GM21390 (cell line): ENCODE measurements around the gene RRH.
"Not testable (repeated sequence)": the region's sequence is repeated elsewhere in the genome, so short reads cannot be mapped to it uniquely, and the experiment has no call there.

Source experiments
- ATAC-seq: cut with Tn5 transposase; IDR thresholded peaks from one replicate; pipeline ENCODE4 v1.9.1; 2021; ENCODE audit not compliant: unreplicated experiment

The RRH gene

GRCh38 chr4:109836985-109837384 is 9.2 kb downstream of the RRH start:
- ATAC-seq = no peak

DNA sequence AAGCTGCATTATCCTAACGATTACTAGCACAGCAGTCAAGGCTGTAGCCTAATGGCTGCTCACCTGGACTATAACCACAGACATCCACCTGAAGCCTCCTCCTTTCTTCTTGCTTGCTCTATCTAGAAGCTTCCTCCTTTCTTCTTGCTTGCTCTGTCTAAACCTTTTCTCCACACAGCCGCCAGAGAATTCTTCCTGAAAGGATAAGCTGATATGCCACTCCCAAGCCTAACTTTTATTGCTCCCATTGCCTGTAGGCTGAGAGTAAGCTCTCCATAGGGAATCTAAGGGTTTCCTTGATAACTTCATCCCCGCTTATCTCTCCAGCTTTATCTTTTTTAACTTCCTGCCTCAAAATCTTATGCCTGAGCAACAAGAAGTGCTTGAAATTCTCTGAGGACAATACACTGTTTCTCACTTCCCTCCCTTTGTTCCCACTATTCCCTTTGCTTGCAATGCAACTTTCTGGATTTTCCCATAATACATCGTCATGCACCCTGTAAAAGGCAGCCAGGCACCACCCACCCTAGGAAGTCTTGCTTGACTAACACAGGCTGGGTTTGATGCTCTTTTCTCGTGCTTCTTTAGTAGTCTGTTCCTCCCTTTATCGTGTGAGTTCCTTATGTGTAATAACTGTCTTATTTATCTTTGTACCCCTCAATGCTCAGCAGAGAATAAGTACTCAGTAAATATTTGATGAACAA is 18.8 kb downstream of the RRH start:
- no peak for ATAC-seq

DNA sequence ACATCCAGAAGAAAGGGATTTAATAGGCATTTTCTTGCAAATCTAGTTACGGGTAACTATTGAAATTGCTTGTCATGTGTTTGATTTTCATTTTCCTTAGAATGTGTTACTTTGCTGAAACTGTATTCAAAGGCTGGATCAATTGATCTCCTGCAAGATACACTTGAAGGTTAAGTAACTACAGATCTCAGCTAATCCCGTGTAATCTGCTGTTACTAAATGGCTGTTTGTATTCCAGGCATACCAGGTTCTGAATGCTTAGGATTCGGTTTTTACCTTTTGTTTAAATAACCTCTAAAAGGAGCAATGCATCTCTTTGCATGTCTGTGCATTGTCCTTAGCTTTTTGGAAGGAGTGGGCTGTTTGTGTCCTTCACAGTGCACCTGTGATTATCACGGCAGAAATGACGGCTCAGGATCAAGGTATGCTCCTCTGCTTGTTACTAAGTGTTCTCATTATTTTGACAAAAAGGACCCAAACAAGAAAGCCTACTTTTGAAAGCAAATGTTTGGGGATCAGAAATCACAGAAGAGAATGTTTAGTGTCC is 20.2 kb downstream of the RRH start, which contains the start of gene LRIT3:
Gene LRIT3, plus strand, starts transcription at position 212 of the 547 bp plus-strand sequence. Its CDS starts 95 bp downstream, at position 307.
- no peak for ATAC-seq

GRCh38 chr4:109848501-109848900 is 20.7 kb downstream of the RRH start:
- no peak for ATAC-seq

GRCh38 chr4:109850601-109851000 is 22.8 kb downstream of the RRH start:
- ATAC-seq = no peak

DNA sequence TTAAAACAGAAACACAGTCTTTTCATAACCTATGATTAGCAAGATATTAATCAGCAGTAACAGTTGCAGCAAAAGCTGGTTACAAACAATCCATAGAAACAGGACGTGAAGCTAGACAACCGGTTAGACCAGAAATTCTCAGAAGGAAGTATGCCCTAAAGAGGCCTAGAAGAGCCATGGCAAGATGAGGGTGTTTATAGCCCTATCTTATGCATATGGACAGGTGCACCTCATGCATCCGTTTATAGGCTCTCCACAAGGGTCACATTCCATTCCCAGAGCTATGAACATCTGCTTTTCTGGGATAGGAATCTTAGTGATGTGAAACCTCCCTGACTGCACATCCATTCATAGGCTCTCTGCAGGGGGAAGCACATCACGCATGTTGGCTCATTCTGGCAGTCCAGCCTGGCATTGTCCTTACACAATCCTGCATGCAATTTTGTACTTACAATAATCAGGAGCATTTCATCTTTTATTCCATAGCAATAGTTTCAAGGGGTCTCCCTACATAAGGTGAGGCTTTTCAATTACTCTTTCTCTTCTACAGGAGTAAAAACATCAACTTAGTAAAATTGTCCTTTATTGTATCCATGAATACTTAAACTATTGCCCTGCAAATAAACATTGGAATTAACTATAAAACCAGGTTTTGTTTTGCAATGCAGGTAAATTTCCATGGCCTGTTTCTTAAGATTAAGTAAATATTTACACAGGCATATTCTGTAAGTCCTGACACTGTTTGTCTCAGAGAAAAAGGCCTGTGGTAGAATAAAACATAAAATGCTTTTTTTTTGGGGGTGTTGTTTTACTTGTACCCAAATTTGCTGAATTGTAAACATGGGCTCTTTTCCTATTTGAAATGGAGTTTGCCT is 31.9 kb downstream of the RRH start:
- not testable (repeated sequence) for ATAC-seq

GRCh38 chr4:109861271-109861670 is 33.5 kb downstream of the RRH start:
- ATAC-seq = no peak

- ATAC-seq = no peak
Measured at GRCh38 chr4:109861916-109862511, 34.2 kb downstream of the RRH start.

DNA sequence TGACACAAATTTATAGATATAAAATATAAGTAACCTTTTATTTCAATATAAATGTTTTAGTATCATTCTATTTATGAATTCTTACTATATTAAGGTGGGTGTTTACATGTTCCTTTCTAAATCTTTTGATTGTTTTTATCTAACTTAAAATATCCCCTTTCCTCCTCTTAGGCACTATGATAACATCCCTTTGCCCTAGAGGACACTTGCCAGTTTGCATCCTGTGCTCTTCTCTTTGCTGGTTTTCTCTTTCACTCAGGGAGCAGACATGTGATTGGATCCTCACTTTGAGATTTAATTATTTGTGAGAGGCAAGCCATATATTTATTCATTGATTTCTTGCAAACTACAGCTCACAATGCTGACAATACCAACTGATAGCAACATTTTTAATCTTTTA is 36.4 kb downstream of the RRH start:
- no peak for ATAC-seq

GRCh38 chr4:109870061-109870460 is 42.3 kb downstream of the RRH start:
- no peak for ATAC-seq

DNA sequence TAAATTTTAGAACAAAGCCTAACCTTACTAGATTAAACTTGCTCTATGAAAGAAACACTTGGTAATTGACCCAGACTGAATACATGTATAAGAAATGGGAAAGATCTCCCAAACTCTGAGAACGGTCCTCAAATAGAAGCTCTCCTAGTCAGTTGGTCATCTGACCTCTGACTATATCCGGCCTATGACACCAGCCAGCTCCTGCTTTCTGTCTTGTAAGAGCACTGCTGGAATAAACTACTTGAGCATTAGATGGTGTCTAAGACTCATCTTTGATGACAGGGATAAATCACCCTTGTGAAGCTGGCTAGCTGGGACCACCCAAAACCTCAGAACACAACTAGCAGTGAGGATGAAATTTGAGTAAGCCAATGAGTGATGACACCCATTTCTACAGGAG is 44.3 kb downstream of the RRH start:
- no peak for ATAC-seq

DNA sequence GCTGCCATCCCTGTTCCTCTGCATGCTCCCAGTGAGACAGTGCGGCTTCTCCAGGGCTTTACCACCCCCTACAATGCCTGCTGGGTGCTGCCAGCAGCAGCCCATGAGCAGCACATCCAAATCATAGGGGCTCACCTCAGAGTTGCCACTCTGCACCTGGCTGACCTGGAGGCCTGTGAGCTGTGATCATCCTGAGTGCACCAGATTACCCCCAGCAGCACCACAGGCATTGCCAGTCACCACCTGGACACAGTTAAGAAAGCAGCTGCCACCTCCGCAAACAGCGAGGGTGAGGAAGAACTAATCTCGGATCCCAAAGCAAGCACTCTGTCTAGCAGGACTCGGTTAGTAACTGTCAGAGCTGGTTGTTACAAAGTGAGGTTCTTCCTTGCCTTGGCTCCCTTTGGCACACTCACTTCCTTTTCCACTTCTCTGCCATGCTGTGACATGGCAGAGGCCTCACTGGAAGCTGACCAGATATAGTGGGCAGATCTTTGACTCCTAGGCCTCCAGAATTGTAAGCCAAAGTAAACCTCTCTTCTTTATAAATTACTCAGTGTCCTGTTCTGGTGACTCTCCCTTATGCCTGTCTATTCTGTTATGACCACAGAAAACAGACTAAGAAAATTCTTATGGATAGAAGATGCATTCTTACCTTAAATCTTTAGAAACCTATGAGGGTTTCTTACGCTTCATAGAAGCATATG is 45.3 kb downstream of the RRH start:
- no peak for ATAC-seq

- ATAC-seq = no peak
Measured at GRCh38 chr4:109873791-109874514, 46.2 kb downstream of the RRH start.

DNA sequence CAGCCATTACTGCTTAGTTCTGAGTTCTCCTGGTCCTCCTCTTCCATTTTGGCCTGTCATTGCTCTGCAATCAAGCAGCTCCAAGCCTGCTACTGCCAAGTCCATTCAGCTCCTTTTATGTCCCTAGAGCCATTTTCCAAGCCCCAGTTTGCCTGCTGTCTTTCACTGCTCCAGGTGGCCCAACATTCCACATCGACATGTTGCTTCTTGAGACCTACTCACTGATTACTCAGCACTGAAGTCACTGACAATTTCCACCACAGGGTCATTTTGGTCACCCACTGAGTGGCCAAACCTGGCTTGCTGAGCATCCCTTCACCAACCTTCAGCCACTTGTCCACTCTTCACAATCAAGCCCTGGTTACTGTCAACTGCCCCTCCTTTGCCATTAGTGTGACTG is 47.3 kb downstream of the RRH start:
- ATAC-seq = no peak

GRCh38 chr4:109875553-109875952 is 47.8 kb downstream of the RRH start:
- ATAC-seq = not testable (repeated sequence)

DNA sequence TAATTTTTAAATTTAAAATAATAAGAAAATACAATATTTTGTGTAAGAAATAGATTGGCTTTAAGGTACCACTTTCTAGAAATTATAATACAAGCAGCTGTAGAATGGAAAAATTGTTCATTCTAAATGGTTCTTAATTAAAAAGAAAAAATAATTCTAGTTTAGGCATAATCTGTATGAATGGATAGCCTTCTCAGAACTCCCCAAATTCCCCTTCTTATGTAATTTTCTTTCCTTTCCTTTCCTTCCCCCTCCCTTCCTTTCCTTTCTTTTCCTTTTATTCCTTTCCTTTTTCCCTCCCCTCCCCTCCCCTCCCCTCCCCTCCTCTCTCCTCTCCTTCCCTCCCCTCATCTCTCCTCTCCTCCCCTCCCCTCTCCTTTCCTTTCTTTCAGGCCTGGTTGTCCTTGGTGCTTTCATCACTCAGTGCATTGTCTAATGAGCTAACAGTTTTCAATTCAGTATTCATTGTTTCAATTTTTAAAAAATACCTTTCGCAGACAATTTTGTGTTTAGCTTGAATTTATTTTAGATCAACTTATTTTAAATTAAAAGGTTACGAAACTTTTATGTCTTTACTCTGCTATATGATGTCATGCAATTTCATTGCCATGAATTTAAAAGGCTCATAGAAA is 49.0 kb downstream of the RRH start:
- no peak for ATAC-seq

DNA sequence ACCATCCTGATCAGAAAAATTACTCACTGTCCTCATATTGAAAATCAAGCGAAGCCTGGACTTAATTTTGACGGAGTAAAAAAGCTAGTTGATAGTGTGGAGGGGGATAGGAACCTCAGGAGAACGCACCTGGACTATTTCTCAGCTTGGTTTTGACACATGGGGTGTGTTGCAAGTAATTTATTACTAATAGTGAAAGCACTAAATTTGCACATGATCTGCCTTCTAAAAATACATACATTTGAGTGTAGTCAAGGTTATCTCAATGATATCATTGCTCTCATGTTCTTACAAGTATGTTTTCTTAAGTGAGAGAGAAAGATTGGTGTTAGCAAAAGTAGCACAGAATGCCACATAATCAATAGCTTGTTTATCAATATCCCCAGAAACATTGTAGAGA is 49.6 kb downstream of the RRH start:
- ATAC-seq = peak; percentile 91

GRCh38 chr4:109878355-109878754 is 50.6 kb downstream of the RRH start:
- no peak for ATAC-seq

DNA sequence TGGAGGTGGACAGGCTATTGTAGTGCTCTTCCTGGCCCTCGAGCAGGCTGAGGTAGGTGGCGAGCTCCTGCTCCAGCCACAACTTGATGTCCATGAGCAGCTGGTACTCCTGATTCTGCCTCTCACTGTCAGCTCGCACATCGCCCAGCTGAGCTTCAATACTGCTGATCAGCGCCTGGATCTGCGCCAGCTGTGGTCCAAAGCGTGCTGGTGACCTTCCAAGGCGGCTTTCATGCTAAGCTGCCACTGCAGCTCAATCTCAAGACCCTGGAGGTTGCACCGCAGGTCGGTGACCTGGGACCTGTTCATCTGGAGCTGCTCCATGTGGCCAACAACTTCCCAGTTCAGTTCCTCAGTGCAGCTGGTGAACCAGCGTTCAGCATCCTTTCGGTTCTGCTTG is 51.3 kb downstream of the RRH start:
- no peak for ATAC-seq
